ENCODE results near the gene HCRTR1.

Gene HCRTR1

DNA sequence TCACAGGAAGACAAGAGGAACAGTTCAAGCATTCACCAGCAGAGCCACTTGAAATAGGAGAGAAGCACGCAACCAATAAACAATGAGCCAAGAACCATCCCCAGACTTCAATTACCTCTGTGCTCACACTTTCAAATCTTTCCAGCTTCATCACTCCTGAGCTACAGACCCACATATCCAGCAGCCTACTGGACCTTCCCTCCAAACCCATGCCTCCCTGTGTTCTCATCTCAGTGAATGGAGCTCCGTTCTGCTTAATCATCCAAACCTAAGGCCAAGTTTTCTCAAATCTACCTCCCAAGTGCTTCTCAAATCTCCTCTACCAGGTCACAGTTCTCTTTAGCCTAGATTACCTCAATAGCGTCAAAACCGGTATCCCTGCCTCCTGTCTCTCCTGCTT lies 23.5 kb downstream of the HCRTR1 start:
- no peak overlapping the region for H3K9ac ChIP-seq (ENCODE audit: low read depth, low read length)
- no peak overlapping the region for H3K4me3 ChIP-seq (ENCODE audit: low read length)
- H3K4me2 ChIP-seq (ENCODE audit: low read length): no peak overlapping the region
- no peaks in the 10 kb centered on the region for H3K27me3 ChIP-seq (ENCODE audit: control insufficient read depth, insufficient read depth, low read length)
- H3K4me1 ChIP-seq (ENCODE audit: control insufficient read depth, insufficient read depth, low read length): peaks cover 27% of the 10 kb centered on the region
- no peaks in the 10 kb centered on the region for H3K9me3 ChIP-seq (replicated peaks; ENCODE audit: low read length)
- no peaks in the 10 kb centered on the region for H3K36me3 ChIP-seq (ENCODE audit: insufficient read depth, low read length)

DNA sequence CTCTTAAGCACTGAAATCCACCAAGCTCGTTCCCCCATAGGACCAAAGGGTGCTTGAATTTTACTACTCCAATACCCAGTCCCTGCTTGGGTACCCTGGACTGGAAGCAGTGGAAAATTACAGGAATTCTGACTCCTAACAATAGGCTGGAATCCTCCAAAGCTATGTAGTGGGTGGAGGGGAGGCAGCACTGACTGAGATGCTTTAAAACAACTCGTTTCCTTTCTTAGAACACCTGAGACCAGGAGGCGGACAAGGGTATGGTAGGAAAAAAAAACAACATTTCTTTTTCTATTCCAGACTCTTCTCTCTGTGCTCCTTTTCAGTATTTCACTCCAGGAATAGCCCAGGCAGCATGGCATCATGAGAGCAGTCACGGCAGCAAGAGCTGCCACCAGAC lies 24.9 kb downstream of the HCRTR1 start:
- H3K9me3 ChIP-seq (replicated peaks; ENCODE audit: low read length): no peaks in the 10 kb centered on the region
- peaks cover 27% of the 10 kb centered on the region for H3K4me1 ChIP-seq (ENCODE audit: control insufficient read depth, insufficient read depth, low read length)
- H3K4me2 ChIP-seq (ENCODE audit: low read length): no peak overlapping the region
- no peaks in the 10 kb centered on the region for H3K36me3 ChIP-seq (ENCODE audit: insufficient read depth, low read length)
- no peaks in the 10 kb centered on the region for H3K27me3 ChIP-seq (ENCODE audit: control insufficient read depth, insufficient read depth, low read length)
- H3K4me3 ChIP-seq (ENCODE audit: low read length): no peak overlapping the region
- H3K9ac ChIP-seq (ENCODE audit: low read depth, low read length): no peak overlapping the region

GRCh38 chr1:31642897-31643296 lies 25.4 kb downstream of the HCRTR1 start:
- H3K27me3 ChIP-seq (ENCODE audit: control insufficient read depth, insufficient read depth, low read length): no peaks in the 10 kb centered on the region
- no peaks in the 10 kb centered on the region for H3K9me3 ChIP-seq (replicated peaks; ENCODE audit: low read length)
- H3K4me1 ChIP-seq (ENCODE audit: control insufficient read depth, insufficient read depth, low read length): peaks cover 27% of the 10 kb centered on the region
- H3K36me3 ChIP-seq (ENCODE audit: insufficient read depth, low read length): no peaks in the 10 kb centered on the region
- H3K4me2 ChIP-seq (ENCODE audit: low read length): no peak overlapping the region
- H3K9ac ChIP-seq (ENCODE audit: low read depth, low read length): no peak overlapping the region
- no peak overlapping the region for H3K4me3 ChIP-seq (ENCODE audit: low read length)

DNA sequence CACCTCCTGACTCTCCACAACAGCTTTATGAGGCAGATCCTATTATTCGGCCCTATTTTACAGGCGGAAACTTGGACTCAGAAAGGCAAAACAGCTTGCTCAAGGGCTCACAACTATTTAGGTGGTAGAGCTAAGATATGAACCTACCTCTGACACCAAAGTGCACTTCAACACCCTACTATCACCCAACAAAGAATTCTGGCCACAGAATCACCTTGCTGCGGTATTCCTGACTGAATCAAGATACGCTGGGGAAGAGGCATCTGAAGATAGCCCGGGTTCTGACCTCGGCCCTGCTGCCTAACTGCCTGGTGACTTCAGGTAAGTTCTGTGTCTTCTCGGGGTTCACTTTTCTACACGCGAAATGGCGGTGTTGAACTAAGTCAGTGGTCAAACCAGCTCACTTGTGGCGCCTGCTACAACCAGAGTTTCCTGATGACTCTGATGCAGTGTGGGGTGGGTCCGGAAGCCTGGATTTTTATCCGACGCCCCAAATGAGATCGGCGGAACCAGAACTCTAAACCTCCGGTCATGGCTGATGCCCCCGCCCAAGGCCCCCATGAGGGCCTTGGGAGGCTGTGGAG lies 26.6 kb downstream of the HCRTR1 start:
- H3K4me2 ChIP-seq (ENCODE audit: low read length): peak overlapping the region; percentile 98
- no peaks in the 10 kb centered on the region for H3K36me3 ChIP-seq (ENCODE audit: insufficient read depth, low read length)
- peak overlapping the region; percentile 91 for H3K4me3 ChIP-seq (ENCODE audit: low read length)
- peak overlapping the region; percentile 97 for H3K9ac ChIP-seq (ENCODE audit: low read depth, low read length)
- peaks cover 26% of the 10 kb centered on the region for H3K4me1 ChIP-seq (ENCODE audit: control insufficient read depth, insufficient read depth, low read length)
- no peaks in the 10 kb centered on the region for H3K9me3 ChIP-seq (replicated peaks; ENCODE audit: low read length)
- H3K27me3 ChIP-seq (ENCODE audit: control insufficient read depth, insufficient read depth, low read length): no peaks in the 10 kb centered on the region

GRCh38 chr1:31644560-31645273 lies 27.2 kb downstream of the HCRTR1 start, which contains the start of gene PEF1:
PEF1 (minus strand) TSS chr1:31644876; CDS start chr1:31644864, 12 bp downstream.
- Histone ChIP-seq H3K27me3 (ENCODE audit: control insufficient read depth, insufficient read depth, low read length) (no peaks in the 10 kb centered on the region), H3K9me3 (replicated peaks; ENCODE audit: low read length) (no peaks in the 10 kb centered on the region), H3K4me3 (ENCODE audit: low read length) (peak within 1 kb of the TSS; percentile 91), H3K9ac (ENCODE audit: low read depth, low read length) (peak within 1 kb of the TSS; percentile 97), H3K4me2 (ENCODE audit: low read length) (peak within 1 kb of the TSS; percentile 98), H3K4me1 (ENCODE audit: control insufficient read depth, insufficient read depth, low read length) (peaks cover 20% of the 10 kb centered on the region), H3K36me3 (ENCODE audit: insufficient read depth, low read length) (no peaks in the 10 kb centered on the region)

DNA sequence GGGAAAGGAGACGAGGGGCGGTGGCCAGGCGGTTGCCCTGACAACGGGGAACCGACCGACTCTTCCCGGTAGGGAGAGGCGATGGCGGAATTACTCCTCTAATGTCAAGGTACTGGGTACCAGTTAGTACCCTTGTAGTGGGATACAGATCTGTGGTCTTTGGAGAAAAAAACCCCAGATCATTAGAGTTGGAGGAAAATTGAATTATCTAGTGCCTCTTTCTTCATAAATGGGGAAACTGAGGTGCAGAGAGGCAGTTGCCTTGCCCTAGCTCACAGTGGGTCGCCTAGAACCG lies 27.7 kb downstream of the HCRTR1 start:
- no peaks in the 10 kb centered on the region for H3K36me3 ChIP-seq (ENCODE audit: insufficient read depth, low read length)
- H3K27me3 ChIP-seq (ENCODE audit: control insufficient read depth, insufficient read depth, low read length): no peaks in the 10 kb centered on the region
- peaks cover 15% of the 10 kb centered on the region for H3K4me1 ChIP-seq (ENCODE audit: control insufficient read depth, insufficient read depth, low read length)
- H3K4me2 ChIP-seq (ENCODE audit: low read length): peak overlapping the region; percentile 98
- H3K9ac ChIP-seq (ENCODE audit: low read depth, low read length): peak overlapping the region; percentile 97
- H3K9me3 ChIP-seq (replicated peaks; ENCODE audit: low read length): no peaks in the 10 kb centered on the region
- H3K4me3 ChIP-seq (ENCODE audit: low read length): peak overlapping the region; percentile 91

- Histone ChIP-seq H3K4me3 (ENCODE audit: low read length) (no peak overlapping the region), H3K27me3 (ENCODE audit: control insufficient read depth, insufficient read depth, low read length) (no peaks in the 10 kb centered on the region), H3K4me2 (ENCODE audit: low read length) (no peak overlapping the region), H3K9me3 (replicated peaks; ENCODE audit: low read length) (no peaks in the 10 kb centered on the region), H3K4me1 (ENCODE audit: control insufficient read depth, insufficient read depth, low read length) (peaks cover 15% of the 10 kb centered on the region), H3K36me3 (ENCODE audit: insufficient read depth, low read length) (no peaks in the 10 kb centered on the region), H3K9ac (ENCODE audit: low read depth, low read length) (no peak overlapping the region)
These were observed 28.9 kb downstream of the HCRTR1 start for GRCh38 chr1:31646259-31646960.

DNA sequence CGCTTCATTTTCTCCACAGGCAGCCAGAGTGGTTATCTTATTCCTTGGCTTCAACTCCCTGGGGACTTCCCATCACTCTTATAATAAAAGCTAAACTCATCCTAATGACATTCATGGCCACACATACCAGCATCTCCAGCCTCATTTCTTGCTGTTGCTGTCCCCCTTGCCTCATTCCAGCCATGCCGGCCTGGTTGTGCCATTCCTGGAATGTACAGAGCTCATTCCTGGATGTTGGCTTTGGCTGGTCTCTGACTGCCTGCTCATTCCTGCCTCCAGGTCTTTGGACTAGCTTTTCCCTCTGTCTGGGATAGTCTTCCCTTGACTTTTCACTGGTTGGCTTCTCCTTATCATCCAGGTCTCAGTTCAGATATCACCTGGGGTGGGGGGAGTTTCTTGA lies 29.6 kb downstream of the HCRTR1 start:
- H3K4me3 ChIP-seq (ENCODE audit: low read length): no peak overlapping the region
- no peaks in the 10 kb centered on the region for H3K27me3 ChIP-seq (ENCODE audit: control insufficient read depth, insufficient read depth, low read length)
- no peak overlapping the region for H3K4me2 ChIP-seq (ENCODE audit: low read length)
- H3K36me3 ChIP-seq (ENCODE audit: insufficient read depth, low read length): no peaks in the 10 kb centered on the region
- H3K4me1 ChIP-seq (ENCODE audit: control insufficient read depth, insufficient read depth, low read length): peaks cover 15% of the 10 kb centered on the region
- H3K9ac ChIP-seq (ENCODE audit: low read depth, low read length): no peak overlapping the region
- H3K9me3 ChIP-seq (replicated peaks; ENCODE audit: low read length): no peaks in the 10 kb centered on the region

GRCh38 chr1:31648190-31648589 lies 30.7 kb downstream of the HCRTR1 start:
- H3K9ac ChIP-seq (ENCODE audit: low read depth, low read length): no peak overlapping the region
- no peak overlapping the region for H3K4me2 ChIP-seq (ENCODE audit: low read length)
- H3K9me3 ChIP-seq (replicated peaks; ENCODE audit: low read length): no peaks in the 10 kb centered on the region
- H3K36me3 ChIP-seq (ENCODE audit: insufficient read depth, low read length): peaks cover 7% of the 10 kb centered on the region
- no peaks in the 10 kb centered on the region for H3K27me3 ChIP-seq (ENCODE audit: control insufficient read depth, insufficient read depth, low read length)
- no peak overlapping the region for H3K4me3 ChIP-seq (ENCODE audit: low read length)
- H3K4me1 ChIP-seq (ENCODE audit: control insufficient read depth, insufficient read depth, low read length): peaks cover 15% of the 10 kb centered on the region

- Histone ChIP-seq H3K36me3 (ENCODE audit: insufficient read depth, low read length) (peaks cover 11% of the 10 kb centered on the region), H3K9me3 (replicated peaks; ENCODE audit: low read length) (no peaks in the 10 kb centered on the region), H3K4me1 (ENCODE audit: control insufficient read depth, insufficient read depth, low read length) (peaks cover 9% of the 10 kb centered on the region)
These were observed 31.3 kb downstream of the HCRTR1 start for GRCh38 chr1:31648641-31649357.

More at GRCh38 chr1:31648641-31649357, 31.3 kb downstream of the HCRTR1 start:
- no peak overlapping the region for H3K9ac ChIP-seq (ENCODE audit: low read depth, low read length)
- no peaks in the 10 kb centered on the region for H3K27me3 ChIP-seq (ENCODE audit: control insufficient read depth, insufficient read depth, low read length)
- H3K4me3 ChIP-seq (ENCODE audit: low read length): no peak overlapping the region
- H3K4me2 ChIP-seq (ENCODE audit: low read length): no peak overlapping the region

Measured in skeletal muscle satellite cell (primary cell).